SK-N-SH treated with all-trans-retinoic acid at 6 μM for 48 hours (cell line): ENCODE data around the gene PHPT1.

Experiments used
- GLIS3 ChIP-seq: fragments of 250-450 bp; sonication (Bioruptor Pico); IDR thresholded peaks from 2 replicates; pipeline ENCODE4 v1.5.0; 2020; ENCODE audit warnings: mild to moderate bottlenecking, moderate library complexity
- TOX ChIP-seq: fragments of 250-450 bp; sonication (Bioruptor Pico); IDR thresholded peaks from 2 replicates; pipeline ENCODE4 v1.8.0; 2021; ENCODE audit warnings: mild to moderate bottlenecking, moderate library complexity, borderline replicate concordance
- ZFP30 ChIP-seq: fragments of 450-650 bp; formaldehyde crosslinking; IDR thresholded peaks from 2 replicates; pipeline ENCODE4 v1.5.0; 2022; ENCODE audit warnings: mild to moderate bottlenecking, moderate library complexity

- TF ChIP-seq TOX: no peak
- TF ChIP-seq GLIS3 (CRISPR knock-in tag): no peak
- TF ChIP-seq ZFP30 (CRISPR knock-in tag): no peak
Measured at GRCh38 chr9:136860933-136861873, 12.0 kb downstream of the PHPT1 start.
